Upper lobe of left lung (tissue), 6 donors: ENCODE data around the gene LMO1. TPM values are rescaled to one million over a fixed set of nuclear protein-coding genes. Genes with fewer than 3 reads are reported as not detected.

ENCODE experiments used
- ATAC-seq, 2 donors: fragments of 200-7000 bp; cut with Tn5 transposase; one replicate each; pipeline ENCODE4 v1.9.1; 2022; ENCODE audit warnings: mild to moderate bottlenecking in 2 of 2, moderate library complexity in 2 of 2; ENCODE audit not compliant: low FRiP score in 2 of 2
- DNase-seq, 2 donors: peaks; one replicate each; pipeline ENCODE4 v3.0.0-alpha.2; 2019 to 2020
- H3K27ac ChIP-seq, 4 donors: fragments of 200-600 bp; sonication (generic); one replicate each; pipeline ENCODE4 v1.5.1; 2016 to 2019
- H3K27me3 ChIP-seq, 4 donors: fragments of 200-600 bp; sonication (generic); one replicate each; pipeline ENCODE4 v1.5.1; 2017 to 2019
- H3K36me3 ChIP-seq, 4 donors: fragments of 200-600 bp; sonication (generic); one replicate each; pipeline ENCODE4 v1.5.1; 2016 to 2019
- H3K4me1 ChIP-seq, 4 donors: fragments of 200-600 bp; sonication (generic); one replicate each; pipeline ENCODE4 v1.5.1; 2018 to 2019
- H3K4me3 ChIP-seq, 4 donors: fragments of 200-600 bp; sonication (generic); one replicate each; pipeline ENCODE4 v1.5.1; 2017 to 2019; ENCODE audit warnings: mild to moderate bottlenecking in 2 of 4, moderate library complexity in 1 of 4
- H3K9me3 ChIP-seq, 4 donors: fragments of 200-600 bp; sonication (generic); one replicate each; pipeline ENCODE4 v1.5.1; 2018 to 2019
- EP300 ChIP-seq, 4 donors: sonication (generic); formaldehyde crosslinking; IDR thresholded peaks; one replicate each; pipeline ENCODE4 v1.5.1; 2017; ENCODE audit warnings: antibody characterized with exemption in 4 of 4, control low read depth in 2 of 4
- POLR2A ChIP-seq, 4 donors: fragments of 450-650 bp; IDR thresholded peaks; one replicate each; pipeline ENCODE4 v1.5.1; 2016 to 2017; ENCODE audit warnings: antibody characterized with exemption in 4 of 4, mild to moderate bottlenecking in 2 of 4
- POLR2AphosphoS5 ChIP-seq, 2 donors: sonication (generic); formaldehyde crosslinking; IDR thresholded peaks; one replicate each; pipeline ENCODE4 v1.5.1; 2017; ENCODE audit warnings: antibody characterized with exemption in 2 of 2
- WGBS, 2 donors: methylation state at CpG; one replicate each; pipeline ENCODE4 v1.1.5; 2017 to 2018; 5-methylcytosine and 5-hydroxymethylcytosine counted together
- total RNA-seq, 6 donors: library from RNA; depleted of rRNA in 4 of 6; stranded (reverse); fragments of >200 nt in 4 of 6; gene quantifications; one replicate each; pipeline versions ENCODE4 v1.1.0 to v1.2.1, GENCODE V29; 2016 to 2021
- TF ChIP-seq, protein P1 (sequence below), 6 experiments: fragments of 450-650 bp in 4 of 6; fragments of 200-600 bp in 2 of 6; sonication (generic) in 2 of 6; IDR thresholded peaks; one replicate each; pipeline ENCODE4 v1.5.1; 2016 to 2019; ENCODE audit warnings: antibody characterized with exemption in 6 of 6
- donor health status: DM: no; HTN: no; CAD: no; lungs with moderate emphysema.
- donor health status: DM: no; HTN: yes; CAD: no; lungs with severe emphysema.

The LMO1 gene
- total RNA-seq, 6 donors from 2014 or later, result 0.79 to 2.1 TPM; not detected in 4

DNA sequence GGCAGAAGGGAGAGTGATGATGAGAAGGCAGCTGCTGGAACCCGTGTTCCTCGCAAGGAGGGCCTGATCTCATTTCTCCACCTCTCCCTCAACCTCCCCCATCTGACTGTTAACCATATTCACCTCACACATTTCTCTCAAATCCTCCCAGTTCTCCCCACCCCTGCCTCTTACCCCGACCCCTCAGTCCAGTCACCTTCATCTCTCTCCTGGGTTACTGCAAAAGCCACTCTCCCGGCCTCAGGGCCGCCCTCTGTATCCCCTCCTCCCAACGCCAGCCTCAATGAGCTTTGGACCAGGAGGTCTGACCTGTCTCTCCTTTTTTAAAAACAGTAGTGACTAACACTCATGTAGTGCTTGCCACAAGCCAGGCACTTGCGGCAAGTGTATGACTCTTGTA lies 29.5 kb upstream of the LMO1 start:
- Histone ChIP-seq H3K27me3 (no peaks in the 10 kb centered on the region), H3K9me3 (no peaks in the 10 kb centered on the region), H3K4me1 (no peaks in the 10 kb centered on the region), H3K27ac (no peak overlapping the region), H3K36me3 (no peaks in the 10 kb centered on the region), H3K4me3 (no peak overlapping the region)
- DNase-seq (no peak), ATAC-seq (no peak)
- no peak for TF ChIP-seq POLR2A (IDR thresholded peaks at IDR 0.05)
- TF ChIP-seq, protein P1, sequence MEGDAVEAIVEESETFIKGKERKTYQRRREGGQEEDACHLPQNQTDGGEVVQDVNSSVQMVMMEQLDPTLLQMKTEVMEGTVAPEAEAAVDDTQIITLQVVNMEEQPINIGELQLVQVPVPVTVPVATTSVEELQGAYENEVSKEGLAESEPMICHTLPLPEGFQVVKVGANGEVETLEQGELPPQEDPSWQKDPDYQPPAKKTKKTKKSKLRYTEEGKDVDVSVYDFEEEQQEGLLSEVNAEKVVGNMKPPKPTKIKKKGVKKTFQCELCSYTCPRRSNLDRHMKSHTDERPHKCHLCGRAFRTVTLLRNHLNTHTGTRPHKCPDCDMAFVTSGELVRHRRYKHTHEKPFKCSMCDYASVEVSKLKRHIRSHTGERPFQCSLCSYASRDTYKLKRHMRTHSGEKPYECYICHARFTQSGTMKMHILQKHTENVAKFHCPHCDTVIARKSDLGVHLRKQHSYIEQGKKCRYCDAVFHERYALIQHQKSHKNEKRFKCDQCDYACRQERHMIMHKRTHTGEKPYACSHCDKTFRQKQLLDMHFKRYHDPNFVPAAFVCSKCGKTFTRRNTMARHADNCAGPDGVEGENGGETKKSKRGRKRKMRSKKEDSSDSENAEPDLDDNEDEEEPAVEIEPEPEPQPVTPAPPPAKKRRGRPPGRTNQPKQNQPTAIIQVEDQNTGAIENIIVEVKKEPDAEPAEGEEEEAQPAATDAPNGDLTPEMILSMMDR (IDR thresholded peaks at IDR 0.05), result no peak
- TF ChIP-seq EP300 (IDR thresholded peaks at IDR 0.05), result no peak
- no peak for TF ChIP-seq POLR2AphosphoS5 (IDR thresholded peaks at IDR 0.05)
- 84 to 89% methylated on average over 7 of the region's 7 CpGs for WGBS, 2 donors

DNA sequence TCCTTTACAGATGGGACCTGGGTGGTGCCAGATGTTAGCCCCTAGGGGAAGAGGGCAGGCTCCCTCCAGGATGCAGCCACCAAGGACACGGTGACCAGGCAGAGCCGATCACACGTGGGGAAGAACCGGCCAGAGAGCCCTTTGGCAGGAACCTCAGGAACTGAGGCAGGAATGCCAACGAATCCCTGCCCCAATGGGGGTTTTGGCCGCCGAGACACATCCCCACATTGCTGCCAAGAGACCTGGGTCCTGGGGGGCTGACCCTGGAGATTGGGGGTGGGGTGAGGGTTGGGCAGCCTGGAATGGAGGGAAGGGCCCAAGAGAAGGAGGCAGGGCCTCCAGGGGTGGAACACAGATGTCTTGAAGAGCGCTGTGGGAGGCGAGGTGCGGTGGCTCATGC lies 28.7 kb upstream of the LMO1 start:
- Histone ChIP-seq H3K27ac (no peak overlapping the region), H3K36me3 (no peaks in the 10 kb centered on the region), H3K9me3 (no peaks in the 10 kb centered on the region), H3K4me1 (no peaks in the 10 kb centered on the region), H3K27me3 (no peaks in the 10 kb centered on the region), H3K4me3 (no peak overlapping the region)
- WGBS, 2 donors, result 86 to 93% methylated on average over 9 to 10 of the region's 10 CpGs
- ATAC-seq (no peak), DNase-seq (peak in 1 of 2 donors; percentile 27)
- TF ChIP-seq EP300 (IDR thresholded peaks at IDR 0.05) (no peak), POLR2A (IDR thresholded peaks at IDR 0.05) (no peak), POLR2AphosphoS5 (IDR thresholded peaks at IDR 0.05) (no peak)

DNA sequence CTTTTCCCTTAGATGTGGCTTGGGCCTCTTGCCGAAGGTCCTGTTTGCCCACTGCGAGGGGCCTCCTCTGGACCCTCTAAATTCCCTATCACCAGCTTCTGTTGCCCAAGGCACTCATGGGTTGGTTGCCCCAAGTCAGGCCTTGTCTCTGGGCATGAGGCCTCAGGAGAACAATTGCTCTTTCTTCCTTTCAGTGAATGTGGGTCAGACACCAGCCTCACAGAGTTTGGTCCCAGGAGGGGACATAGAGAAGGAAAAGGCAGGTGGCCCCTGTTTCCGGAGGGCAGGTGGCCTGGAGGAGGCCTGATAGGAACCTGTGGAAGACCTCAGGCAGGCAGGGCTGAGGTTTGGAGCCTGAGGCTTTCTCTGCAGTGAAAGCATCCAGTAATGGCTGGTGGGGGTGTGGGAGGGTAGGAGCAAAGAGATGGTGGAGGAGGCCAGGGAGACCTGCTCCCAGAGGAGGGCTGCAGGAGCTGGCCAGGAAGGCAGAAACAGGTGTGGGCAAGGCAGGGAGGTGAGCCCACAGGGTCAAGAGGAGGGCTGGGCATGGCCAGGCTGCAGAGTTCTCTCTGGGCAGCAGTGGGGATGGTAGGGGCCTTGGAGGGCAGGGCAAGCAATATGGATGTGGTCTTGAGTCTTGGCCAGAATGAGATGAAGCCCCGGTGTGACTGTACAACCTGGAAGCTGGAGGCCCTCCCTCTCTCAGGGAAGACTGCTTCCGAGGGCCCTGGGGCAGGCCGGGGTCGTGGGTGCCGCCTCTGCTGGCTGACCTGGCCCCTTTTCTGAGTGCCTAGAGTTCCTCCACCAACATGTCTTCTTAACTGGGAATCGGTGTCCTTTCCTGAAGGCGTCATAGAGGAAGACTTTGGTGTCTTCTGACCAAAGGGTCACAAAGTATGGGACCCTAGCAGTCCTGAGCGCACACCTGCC lies 28.0 kb upstream of the LMO1 start:
- H3K9me3 ChIP-seq, result no peaks in the 10 kb centered on the region
- no peak overlapping the region for H3K4me3 ChIP-seq
- no peaks in the 10 kb centered on the region for H3K4me1 ChIP-seq
- DNase-seq, result peak in 1 of 2 donors; percentile 62
- WGBS, 2 donors, result 88 to 92% methylated on average over 9 to 10 of the region's 11 CpGs
- no peaks in the 10 kb centered on the region for H3K36me3 ChIP-seq
- H3K27ac ChIP-seq, result no peak overlapping the region
- ATAC-seq, result no peak
- no peaks in the 10 kb centered on the region for H3K27me3 ChIP-seq
- TF ChIP-seq, protein P1 (IDR thresholded peaks at IDR 0.05), result no peak
- TF ChIP-seq EP300 (IDR thresholded peaks at IDR 0.05), result no peak
- no peak for TF ChIP-seq POLR2AphosphoS5 (IDR thresholded peaks at IDR 0.05)
- no peak for TF ChIP-seq POLR2A (IDR thresholded peaks at IDR 0.05)

DNA sequence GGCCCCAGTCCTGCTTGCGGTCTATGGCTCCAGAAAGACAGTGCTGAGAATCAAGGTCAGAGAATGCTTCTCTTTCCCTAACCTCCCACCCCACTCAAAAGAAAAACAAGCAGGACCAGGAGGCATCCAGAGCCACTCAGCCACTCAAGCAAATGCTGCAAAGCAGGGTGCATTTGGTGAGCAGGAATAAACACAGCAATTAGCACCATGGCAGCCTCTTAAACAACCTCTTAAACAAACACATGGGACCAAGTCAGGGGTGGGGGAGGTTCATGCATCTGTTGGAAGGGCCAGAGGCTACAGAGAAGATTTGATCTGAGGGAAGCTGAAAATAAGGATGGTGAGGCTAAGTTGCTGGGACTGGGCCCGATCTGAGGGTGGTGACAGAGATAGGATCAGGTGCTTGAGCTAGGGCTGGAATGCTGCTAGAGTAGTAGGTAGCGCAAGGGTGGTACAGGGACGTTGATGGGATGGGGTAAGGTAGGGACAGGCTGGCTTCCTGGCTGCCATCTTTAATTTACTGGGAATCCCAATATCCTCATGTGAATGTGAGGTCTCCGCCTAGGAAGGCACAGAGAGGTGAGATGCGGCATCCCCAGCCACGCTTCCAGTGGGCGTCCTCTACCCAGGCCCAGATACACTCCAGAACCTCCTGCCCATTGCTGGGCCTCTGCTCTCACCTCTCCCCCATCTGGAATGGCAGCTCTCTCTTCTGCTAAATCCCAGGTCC lies 26.6 kb upstream of the LMO1 start:
- TF ChIP-seq POLR2A (IDR thresholded peaks at IDR 0.05) (no peak), POLR2AphosphoS5 (IDR thresholded peaks at IDR 0.05) (no peak), EP300 (IDR thresholded peaks at IDR 0.05) (no peak)
- TF ChIP-seq, protein P1 (IDR thresholded peaks at IDR 0.05), result no peak
- DNase-seq (no peak), ATAC-seq (no peak)
- no peaks in the 10 kb centered on the region for H3K36me3 ChIP-seq
- H3K27me3 ChIP-seq, result no peaks in the 10 kb centered on the region
- no peaks in the 10 kb centered on the region for H3K9me3 ChIP-seq
- 89 to 94% methylated on average over 8 of the region's 8 CpGs for WGBS, 2 donors
- no peaks in the 10 kb centered on the region for H3K4me1 ChIP-seq
- H3K27ac ChIP-seq, result no peak overlapping the region
- H3K4me3 ChIP-seq, result no peak overlapping the region

DNA sequence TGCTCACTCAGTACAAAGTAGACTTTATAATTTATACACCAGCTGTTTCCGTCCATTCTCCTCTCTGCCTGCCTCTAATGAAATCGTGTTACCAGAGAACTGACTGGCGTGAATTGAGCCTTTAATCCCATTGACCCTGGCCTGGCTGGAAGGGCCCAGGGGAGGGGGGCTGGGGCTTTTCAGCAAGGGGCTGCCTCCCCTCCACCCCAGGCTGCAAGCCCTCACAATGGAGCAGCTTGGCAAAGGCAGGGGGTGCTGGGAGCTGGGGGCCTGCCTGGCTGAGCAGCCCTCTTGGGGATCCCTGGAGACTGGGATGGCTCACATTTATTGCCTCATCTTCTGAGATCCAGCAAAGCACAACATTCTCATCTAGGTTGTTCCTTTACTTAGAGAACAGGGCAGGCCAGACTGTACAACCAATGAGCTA lies 25.8 kb upstream of the LMO1 start:
- DNase-seq, result peak; percentile 1 to 35
- WGBS, 2 donors, result 56 to 66% methylated on average over 3 of the region's 3 CpGs
- H3K27me3 ChIP-seq, result no peaks in the 10 kb centered on the region
- no peaks in the 10 kb centered on the region for H3K4me1 ChIP-seq
- no peaks in the 10 kb centered on the region for H3K36me3 ChIP-seq
- no peaks in the 10 kb centered on the region for H3K9me3 ChIP-seq
- H3K27ac ChIP-seq, result no peak overlapping the region
- TF ChIP-seq POLR2AphosphoS5 (IDR thresholded peaks at IDR 0.05), result no peak
- TF ChIP-seq, protein P1 (IDR thresholded peaks at IDR 0.05), result no peak
- no peak for TF ChIP-seq POLR2A (IDR thresholded peaks at IDR 0.05)
- TF ChIP-seq EP300 (IDR thresholded peaks at IDR 0.05), result no peak
- ATAC-seq, result no peak
- no peak overlapping the region for H3K4me3 ChIP-seq
